IMR-90 (cell line): ENCODE data around the gene CAPZA1.

ENCODE experiments used
- POLR2A ChIP-seq: IDR thresholded peaks from 2 replicates; pipeline ENCODE4 v1.6.1; 2012; ENCODE audit warnings: mild to moderate bottlenecking, low read depth, low read length
- RAD21 ChIP-seq: IDR thresholded peaks from 2 replicates; pipeline ENCODE4 v1.6.1; 2012; ENCODE audit warnings: low read length, improper control_type of control experiment

- TF ChIP-seq POLR2A (no peak; the same call in 1 of the 2 replicates), RAD21 (no peak)
These were observed 84.8 kb downstream of the CAPZA1 start for GRCh38 chr1:112704391-112704933.
